Gastrocnemius medialis (tissue), 4 donors: ENCODE results near the gene PTMA. TPM values are rescaled to one million over a fixed set of nuclear protein-coding genes. Genes with fewer than 3 reads are reported as not detected.

Experiments used
- ATAC-seq, 2 donors: fragments of 150-250 bp; one replicate each; pipeline ENCODE4 v1.9.1; 2016
- DNase-seq, 2 donors: peaks; one replicate each; pipeline ENCODE4 v3.0.0-alpha.2; 2019
- H3K27ac ChIP-seq, 4 donors: fragments of 200-600 bp; sonication (generic); 1 replicate in 1 of 4; 2 replicates in 3 of 4; pipeline ENCODE4 v1.5.1; 2016 to 2018; ENCODE audit warnings: mild to moderate bottlenecking in 2 of 4, moderate library complexity in 1 of 4
- H3K27me3 ChIP-seq, 3 donors: fragments of 200-600 bp; sonication (generic) in 2 of 3; 1 replicate in 1 of 3; 2 replicates in 2 of 3; pipeline versions ENCODE4 v1.5.1 to v1.6.0; 2016 to 2019; ENCODE audit warnings: mild to moderate bottlenecking in 1 of 3, moderate library complexity in 1 of 3
- H3K36me3 ChIP-seq, 2 donors: fragments of 200-600 bp; sonication (generic) in 1 of 2; one replicate each; pipeline ENCODE4 v1.5.1; 2017 to 2018
- H3K4me1 ChIP-seq, 2 donors: fragments of 200-600 bp; sonication (generic) in 1 of 2; one replicate each; pipeline ENCODE4 v1.5.1; 2016 to 2017; ENCODE audit warnings: mild to moderate bottlenecking in 2 of 2
- H3K4me3 ChIP-seq, 4 donors: fragments of 200-600 bp; sonication (generic) in 3 of 4; 1 replicate in 1 of 4; 2 replicates in 3 of 4; pipeline ENCODE4 v1.5.1; 2016 to 2019; ENCODE audit warnings: mild to moderate bottlenecking in 2 of 4
- H3K9me3 ChIP-seq, 3 donors: fragments of 200-600 bp; sonication (generic) in 2 of 3; 1 replicate in 1 of 3; 2 replicates in 2 of 3; pipeline ENCODE4 v1.5.1; 2016 to 2019
- POLR2A ChIP-seq, 2 donors: fragments of 450-650 bp; IDR thresholded peaks; one replicate each; pipeline ENCODE4 v1.6.1; 2017; ENCODE audit warnings: antibody characterized with exemption in 2 of 2, mild to moderate bottlenecking in 2 of 2, moderate library complexity in 2 of 2
- in situ Hi-C, 4 donors: fragments of 200-750 bp; cut with MboI; loops; one replicate each; pipeline versions ENCODE4 v1.15.0 to v1.8.0; 2017; ENCODE audit warnings: low sequenced_read_pairs in 4 of 4
- intact Hi-C: fragments of 100-400 bp; cut with DNase I; formaldehyde crosslinking; loops from one replicate; pipeline ENCODE4 v1.15.1; 2023; ENCODE audit warnings: low total_unique reads
- total RNA-seq, 4 donors: library from RNA; depleted of rRNA; stranded (reverse); fragments of >200 nt; gene quantifications; one replicate each; pipeline versions ENCODE4 v1.1.0 to v1.2.3, GENCODE V29; 2016
- TF ChIP-seq, protein P1 (sequence below), 5 experiments: fragments of 450-650 bp in 3 of 5; fragments of 200-600 bp in 2 of 5; sonication (generic) in 2 of 5; IDR thresholded peaks in 4 of 5; conservative IDR thresholded peaks in 1 of 5; 1 replicate in 4 of 5; 2 replicates in 1 of 5; pipeline ENCODE4 v1.5.1; 2016 to 2019; ENCODE audit warnings: antibody characterized with exemption in 5 of 5, mild to moderate bottlenecking in 3 of 5, moderate library complexity in 3 of 5

PTMA gene
- total RNA-seq, 4 donors from 2014 or later = 121 to 177 (median 174) TPM

- Histone ChIP-seq H3K27me3 (no peaks in the 10 kb centered on the region), H3K4me1 (no peaks in the 10 kb centered on the region), H3K36me3 (peaks cover 0 to under 1% of the 10 kb centered on the region in 2 donors), H3K27ac (no peak overlapping the region), H3K4me3 (no peak overlapping the region), H3K9me3 (no peaks in the 10 kb centered on the region)
- DNase-seq = no peak
- TF ChIP-seq, protein P1, sequence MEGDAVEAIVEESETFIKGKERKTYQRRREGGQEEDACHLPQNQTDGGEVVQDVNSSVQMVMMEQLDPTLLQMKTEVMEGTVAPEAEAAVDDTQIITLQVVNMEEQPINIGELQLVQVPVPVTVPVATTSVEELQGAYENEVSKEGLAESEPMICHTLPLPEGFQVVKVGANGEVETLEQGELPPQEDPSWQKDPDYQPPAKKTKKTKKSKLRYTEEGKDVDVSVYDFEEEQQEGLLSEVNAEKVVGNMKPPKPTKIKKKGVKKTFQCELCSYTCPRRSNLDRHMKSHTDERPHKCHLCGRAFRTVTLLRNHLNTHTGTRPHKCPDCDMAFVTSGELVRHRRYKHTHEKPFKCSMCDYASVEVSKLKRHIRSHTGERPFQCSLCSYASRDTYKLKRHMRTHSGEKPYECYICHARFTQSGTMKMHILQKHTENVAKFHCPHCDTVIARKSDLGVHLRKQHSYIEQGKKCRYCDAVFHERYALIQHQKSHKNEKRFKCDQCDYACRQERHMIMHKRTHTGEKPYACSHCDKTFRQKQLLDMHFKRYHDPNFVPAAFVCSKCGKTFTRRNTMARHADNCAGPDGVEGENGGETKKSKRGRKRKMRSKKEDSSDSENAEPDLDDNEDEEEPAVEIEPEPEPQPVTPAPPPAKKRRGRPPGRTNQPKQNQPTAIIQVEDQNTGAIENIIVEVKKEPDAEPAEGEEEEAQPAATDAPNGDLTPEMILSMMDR (IDR thresholded peaks at IDR 0.05 in 4 of 5, conservative IDR thresholded peaks at IDR 0.05 in 1 of 5) = no peak
- no peak for TF ChIP-seq POLR2A (IDR thresholded peaks at IDR 0.05)
- in situ Hi-C loops = no loop called here
- intact Hi-C loops = no loop called here
- no peak for ATAC-seq
Observed at GRCh38 chr2:231727621-231728020, 19.3 kb downstream of the PTMA start.

GRCh38 chr2:231732604-231733003 lies 24.3 kb downstream of the PTMA start:
- ATAC-seq = no peak
- peaks cover 0 to 33% of the 10 kb centered on the region in 2 donors for H3K36me3 ChIP-seq

DNA sequence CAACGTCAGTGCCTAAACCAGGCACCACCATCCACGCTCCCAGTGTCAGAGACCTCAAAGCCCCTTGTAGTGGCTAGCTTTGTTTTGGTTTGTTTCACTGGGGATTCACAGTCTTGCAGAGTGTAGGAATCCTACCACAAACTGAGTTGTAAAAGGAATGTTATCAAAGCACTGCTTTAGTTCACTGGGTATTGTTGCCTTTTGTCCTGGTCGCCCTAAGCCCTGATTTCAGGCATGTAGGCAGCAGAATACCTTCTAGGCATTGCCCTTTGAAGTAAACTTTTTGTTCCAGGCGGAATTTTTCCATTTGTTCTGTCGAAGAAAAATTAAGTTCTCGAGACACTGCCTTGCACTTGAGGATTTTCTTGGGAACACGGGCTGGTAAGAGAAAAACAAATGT lies 29.4 kb downstream of the PTMA start:
- Histone ChIP-seq H3K27ac (no peak overlapping the region), H3K4me1 (no peaks in the 10 kb centered on the region), H3K36me3 (peaks cover 0 to 34% of the 10 kb centered on the region in 2 donors), H3K27me3 (no peaks in the 10 kb centered on the region), H3K9me3 (no peaks in the 10 kb centered on the region), H3K4me3 (no peak overlapping the region)
- TF ChIP-seq, protein P1 (IDR thresholded peaks at IDR 0.05 in 4 of 5, conservative IDR thresholded peaks at IDR 0.05 in 1 of 5) = no peak
- no peak for TF ChIP-seq POLR2A (IDR thresholded peaks at IDR 0.05)
- DNase-seq (no peak), ATAC-seq (no peak)
- intact Hi-C loops (no loop called here), in situ Hi-C loops (no loop called here)

More at GRCh38 chr2:231732604-231733003, 24.3 kb downstream of the PTMA start:
- Histone ChIP-seq H3K27me3 (no peaks in the 10 kb centered on the region), H3K9me3 (no peaks in the 10 kb centered on the region), H3K4me3 (no peak overlapping the region), H3K4me1 (no peaks in the 10 kb centered on the region), H3K27ac (no peak overlapping the region)
- intact Hi-C loops = no loop called here
- no peak for DNase-seq
- TF ChIP-seq POLR2A (IDR thresholded peaks at IDR 0.05) = no peak
- TF ChIP-seq, protein P1 (IDR thresholded peaks at IDR 0.05 in 4 of 5, conservative IDR thresholded peaks at IDR 0.05 in 1 of 5) = no peak
- in situ Hi-C loops = no loop called here

GRCh38 chr2:231743376-231744116 lies 35.2 kb downstream of the PTMA start:
- H3K27ac ChIP-seq = no peak overlapping the region
- no peaks in the 10 kb centered on the region for H3K36me3 ChIP-seq
- no peak overlapping the region for H3K4me3 ChIP-seq
- TF ChIP-seq, protein P1 (IDR thresholded peaks at IDR 0.05 in 4 of 5, conservative IDR thresholded peaks at IDR 0.05 in 1 of 5) = no peak
- TF ChIP-seq POLR2A (IDR thresholded peaks at IDR 0.05) = no peak
- in situ Hi-C loops = no loop called here
- H3K27me3 ChIP-seq = no peaks in the 10 kb centered on the region
- ATAC-seq (no peak), DNase-seq (no peak)
- H3K9me3 ChIP-seq = no peaks in the 10 kb centered on the region
- H3K4me1 ChIP-seq = no peaks in the 10 kb centered on the region
- intact Hi-C loops = no loop called here
